H9 (cell line): ENCODE measurements around the gene RETSAT. TPM values are rescaled to one million over a fixed set of nuclear protein-coding genes. Genes with fewer than 3 reads are reported as not detected.

Experiments
- DNase-seq: peaks from one replicate; pipeline ENCODE4 v3.0.0-alpha.2; 2017
- H2AFZ ChIP-seq: one replicate; pipeline ENCODE4 v1.6.1; 2013; ENCODE audit warnings: mild to moderate bottlenecking, low read length, control low read depth, moderate library complexity
- H2AK5ac ChIP-seq: 2 replicates; pipeline ENCODE4 v1.6.1; 2013; ENCODE audit warnings: low read length, control low read depth, mixed read lengths; ENCODE audit not compliant: insufficient read length
- H2BK120ac ChIP-seq: one replicate; pipeline ENCODE4 v1.6.1; 2013; ENCODE audit warnings: low read depth, mild to moderate bottlenecking, low read length, control low read depth, inconsistent platforms; ENCODE audit not compliant: poor library complexity, severe bottlenecking
- H2BK12ac ChIP-seq: 2 replicates; pipeline ENCODE4 v1.6.1; 2013; ENCODE audit warnings: low read length, control low read depth, mixed read lengths, low read depth; ENCODE audit not compliant: insufficient read length
- H2BK15ac ChIP-seq: 2 replicates; pipeline ENCODE4 v1.6.1; 2013; ENCODE audit warnings: low read depth, low read length, control low read depth
- H2BK20ac ChIP-seq: one replicate; pipeline ENCODE4 v1.6.1; 2013; ENCODE audit warnings: low read depth, mild to moderate bottlenecking, low read length, control low read depth, inconsistent platforms; ENCODE audit not compliant: poor library complexity, severe bottlenecking
- H2BK5ac ChIP-seq: 2 replicates; pipeline ENCODE4 v1.6.1; 2013; ENCODE audit warnings: low read length, control low read depth, mixed read lengths; ENCODE audit not compliant: insufficient read length
- H3K14ac ChIP-seq: 2 replicates; pipeline ENCODE4 v1.6.1; 2013; ENCODE audit warnings: low read length, control low read depth; ENCODE audit not compliant: insufficient read depth
- H3K18ac ChIP-seq: 2 replicates; pipeline ENCODE4 v1.6.1; 2013; ENCODE audit warnings: low read depth, mild to moderate bottlenecking, mixed read lengths, low read length, control low read depth; ENCODE audit not compliant: insufficient read length
- H3K23ac ChIP-seq: 2 replicates; pipeline ENCODE4 v1.6.1; 2013; ENCODE audit warnings: low read length, control low read depth, mixed read lengths, low read depth; ENCODE audit not compliant: insufficient read length
- H3K23me2 ChIP-seq: 2 replicates; pipeline ENCODE4 v1.6.1; 2013; ENCODE audit warnings: low read depth, mild to moderate bottlenecking, mixed read lengths, low read length, control low read depth; ENCODE audit not compliant: insufficient read length, poor library complexity, severe bottlenecking
- H3K27ac ChIP-seq: 2 replicates; pipeline ENCODE4 v1.5.1; 2013; ENCODE audit warnings: low read length, control low read depth, mixed read lengths, low read depth; ENCODE audit not compliant: insufficient read length
- H3K27me3 ChIP-seq: 2 replicates; pipeline ENCODE4 v1.6.1; 2013; ENCODE audit warnings: low read length, control low read depth, inconsistent platforms; ENCODE audit not compliant: insufficient read depth
- H3K4ac ChIP-seq: 2 replicates; pipeline ENCODE4 v1.6.1; 2013; ENCODE audit warnings: low read depth, mild to moderate bottlenecking, control low read depth, inconsistent platforms, low read length, moderate library complexity
- H3K4me1 ChIP-seq: 2 replicates; pipeline ENCODE4 v1.6.1; 2013; ENCODE audit warnings: low read length, control low read depth, inconsistent platforms; ENCODE audit not compliant: insufficient read depth
- H3K4me2 ChIP-seq: 2 replicates; pipeline ENCODE4 v1.6.1; 2013; ENCODE audit warnings: low read length, control low read depth, mixed read lengths; ENCODE audit not compliant: insufficient read length, insufficient read depth
- H3K56ac ChIP-seq: 2 replicates; pipeline ENCODE4 v1.6.1; 2013; ENCODE audit warnings: low read depth, mild to moderate bottlenecking, mixed read lengths, low read length, control low read depth; ENCODE audit not compliant: insufficient read length
- H3K79me1 ChIP-seq: 2 replicates; pipeline ENCODE4 v1.6.1; 2013; ENCODE audit warnings: low read depth, mild to moderate bottlenecking, moderate library complexity, low read length, control low read depth, inconsistent platforms; ENCODE audit not compliant: insufficient read depth, poor library complexity, severe bottlenecking
- H3K79me2 ChIP-seq: 2 replicates; pipeline ENCODE4 v1.6.1; 2013; ENCODE audit warnings: low read length, control low read depth, inconsistent platforms; ENCODE audit not compliant: insufficient read depth
- H3K9ac ChIP-seq: 2 replicates; pipeline ENCODE4 v1.6.1; 2013; ENCODE audit warnings: low read length, control low read depth, mixed read lengths; ENCODE audit not compliant: insufficient read length; ENCODE audit errors: extremely low read depth
- H3K9me3 ChIP-seq: one replicate; pipeline ENCODE4 v1.6.1; 2013; ENCODE audit warnings: low read depth, low read length, inconsistent platforms; ENCODE audit not compliant: control insufficient read depth
- H3T11ph ChIP-seq: one replicate; pipeline ENCODE4 v1.6.1; 2013; ENCODE audit warnings: mild to moderate bottlenecking, low read length, control low read depth, inconsistent platforms
- H4K20me1 ChIP-seq: one replicate; pipeline ENCODE4 v1.6.1; 2013; ENCODE audit not compliant: control insufficient read depth, insufficient read length, insufficient read depth
- H4K5ac ChIP-seq: 2 replicates; pipeline ENCODE4 v1.6.1; 2013; ENCODE audit warnings: low read depth, mild to moderate bottlenecking, mixed read lengths, low read length, control low read depth; ENCODE audit not compliant: insufficient read length
- H4K8ac ChIP-seq: replicated peaks from 2 replicates; pipeline ENCODE4 v1.6.1; 2013; ENCODE audit warnings: low read length, control low read depth, mixed read lengths, low read depth; ENCODE audit not compliant: insufficient read length
- H4K91ac ChIP-seq: 2 replicates; pipeline ENCODE4 v1.6.1; 2013; ENCODE audit warnings: low read depth, mild to moderate bottlenecking, moderate library complexity, mixed read lengths, low read length, control low read depth; ENCODE audit not compliant: insufficient read length
- H3K27ac Mint-ChIP-seq, 3 experiments: 2 replicates in 2 of 3; 3 replicates in 1 of 3; pipeline ENCODE4 v1.8.0; 2020 to 2021; ENCODE audit warnings: mixed read lengths in 3 of 3, mild to moderate bottlenecking in 1 of 3, moderate library complexity in 1 of 3
- H3K27me3 Mint-ChIP-seq: 2 replicates; pipeline ENCODE4 v1.8.0; 2021; ENCODE audit warnings: low read depth, mild to moderate bottlenecking, moderate library complexity, mixed read lengths
- H3K36me3 Mint-ChIP-seq, 3 experiments: 2 replicates in 2 of 3; 3 replicates in 1 of 3; pipeline ENCODE4 v1.8.0; 2020 to 2021; ENCODE audit warnings: low read depth in 3 of 3, mixed read lengths in 3 of 3; ENCODE audit not compliant: insufficient read depth in 1 of 3
- H3K4me1 Mint-ChIP-seq, 2 experiments: 2 replicates each; pipeline ENCODE4 v1.8.0; 2020; ENCODE audit warnings: mixed read lengths in 2 of 2
- H3K4me3 Mint-ChIP-seq, 2 experiments: 2 replicates in 1 of 2; 3 replicates in 1 of 2; pipeline ENCODE4 v1.8.0; 2020 to 2021; ENCODE audit warnings: mild to moderate bottlenecking in 2 of 2, mixed read lengths in 2 of 2, moderate library complexity in 1 of 2
- H3K9me3 Mint-ChIP-seq, 2 experiments: 2 replicates in 1 of 2; 3 replicates in 1 of 2; pipeline ENCODE4 v1.8.0; 2020; ENCODE audit warnings: mild to moderate bottlenecking in 2 of 2, mixed read lengths in 2 of 2, moderate library complexity in 1 of 2
- CTCF ChIP-seq: fragments of 200-600 bp; sonication (generic); conservative IDR thresholded peaks from 3 replicates; pipeline ENCODE4 v1.8.0; 2021; ENCODE audit warnings: antibody characterized with exemption, mild to moderate bottlenecking
- WGBS: extraction: QIAGEN DNeasy Blood & Tissue Kit; methylation state at CpG from one replicate; pipeline ENCODE4 v1.1.7; 2013; ENCODE audit warnings: missing lambda C conversion rate, low lambda C conversion rate, mixed read lengths; ENCODE audit not compliant: insufficient read length; ENCODE audit errors: extremely low coverage; 5-methylcytosine and 5-hydroxymethylcytosine counted together
- total RNA-seq: library from RNA; stranded (reverse); gene quantifications from 2 replicates; pipeline ENCODE4 v1.2.1, GENCODE V29; 2021

The RETSAT gene
- total RNA-seq, 1 experiment from 2014 or later: 16.7 TPM

GRCh38 chr2:85327160-85327821 lies 27.0 kb downstream of the RETSAT start:
- no peak overlapping the region for H3K27ac ChIP-seq

More at GRCh38 chr2:85327160-85327821, 27.0 kb downstream of the RETSAT start:
- peaks cover 16% of the 10 kb centered on the region for H3K79me1 ChIP-seq
- H3K4ac ChIP-seq: no peak overlapping the region
- Mint-ChIP-seq H3K36me3 (peaks cover 21 to 48% (median 41%) of the 10 kb centered on the region in 3 experiments; a peak in 6 of 7 replicates), H3K4me1 (peaks cover 35 to 44% of the 10 kb centered on the region in 2 experiments), H3K9me3 (no peaks in the 10 kb centered on the region; a peak in 1 of 5 replicates), H3K27ac (peak overlapping the region; percentile 67 to 100 (median 100); a peak in 6 of 7 replicates), H3K27me3 (no peaks in the 10 kb centered on the region; the same call in 1 of the 2 replicates), H3K4me3 (peak overlapping the region; percentile 90 to 93)
- H2BK5ac ChIP-seq: no peak overlapping the region
- no peak overlapping the region for H2BK15ac ChIP-seq
- H4K20me1 ChIP-seq: no peaks in the 10 kb centered on the region
- no peaks in the 10 kb centered on the region; the same call in 1 of the 2 replicates for H3K4me1 ChIP-seq
- no peak overlapping the region for H3K18ac ChIP-seq
- no CpG with 5 or more reads among the region's 41 CpGs for WGBS
- H4K8ac ChIP-seq: no peak overlapping the region
- TF ChIP-seq CTCF: no peak
- no peak overlapping the region for H4K91ac ChIP-seq
- no peaks in the 10 kb centered on the region for H3K9me3 ChIP-seq
- H3K14ac ChIP-seq: peak overlapping the region; percentile 74
- no peak overlapping the region for H2BK120ac ChIP-seq
- no peak overlapping the region for H2BK20ac ChIP-seq
- H3K23me2 ChIP-seq: peaks cover 18% of the 10 kb centered on the region
- peak; percentile 41 for DNase-seq
- H2AK5ac ChIP-seq: no peak overlapping the region
- no peaks in the 10 kb centered on the region for H3K27me3 ChIP-seq
- H4K5ac ChIP-seq: no peak overlapping the region
- H3K79me2 ChIP-seq: peaks cover 8% of the 10 kb centered on the region; the same call in 1 of the 2 replicates
- H2BK12ac ChIP-seq: no peak overlapping the region
- H3T11ph ChIP-seq: no peak overlapping the region
- peak overlapping the region; percentile 80 for H3K9ac ChIP-seq
- H3K23ac ChIP-seq: no peak overlapping the region
- no peak overlapping the region for H3K56ac ChIP-seq
- peak overlapping the region; percentile 92 for H3K4me2 ChIP-seq
- H2AFZ ChIP-seq: no peak overlapping the region
